Vagina (tissue), 2 donors: ENCODE results near the gene SOCS1. TPM values are rescaled to one million over a fixed set of nuclear protein-coding genes. Genes with fewer than 3 reads are reported as not detected.

ENCODE experiments used
- DNase-seq, 2 donors: peaks; one replicate each; pipeline ENCODE4 v3.0.0-alpha.2; 2017; ENCODE audit errors: extremely low spot score in 2 of 2
- H3K27ac ChIP-seq: fragments of 200-600 bp; sonication (generic); one replicate; pipeline ENCODE4 v1.5.1; 2019
- H3K27me3 ChIP-seq: fragments of 200-600 bp; sonication (generic); one replicate; pipeline ENCODE4 v1.5.1; 2019
- H3K36me3 ChIP-seq, 2 donors: fragments of 200-600 bp; sonication (generic); one replicate each; pipeline ENCODE4 v1.5.1; 2017 to 2019
- H3K4me1 ChIP-seq: fragments of 200-600 bp; sonication (generic); one replicate; pipeline ENCODE4 v1.5.1; 2019
- H3K4me3 ChIP-seq, 2 donors: fragments of 200-600 bp; sonication (generic); 1 replicate in 1 of 2; 2 replicates in 1 of 2; pipeline ENCODE4 v1.5.1; 2016 to 2019
- H3K9me3 ChIP-seq: fragments of 200-600 bp; sonication (generic); one replicate; pipeline ENCODE4 v1.5.1; 2019
- CTCF ChIP-seq, 3 experiments: fragments of 450-650 bp in 2 of 3; fragments of 200-600 bp in 1 of 3; sonication (generic) in 1 of 3; IDR thresholded peaks; one replicate each; pipeline ENCODE4 v1.5.1; 2017 to 2019; ENCODE audit warnings: antibody characterized with exemption in 3 of 3, mild to moderate bottlenecking in 2 of 3, moderate library complexity in 2 of 3
- POLR2A ChIP-seq, 2 donors: fragments of 450-650 bp; IDR thresholded peaks; one replicate each; pipeline ENCODE4 v1.6.1; 2017; ENCODE audit warnings: antibody characterized with exemption in 2 of 2, mild to moderate bottlenecking in 2 of 2, moderate library complexity in 2 of 2
- POLR2AphosphoS5 ChIP-seq, 2 donors: sonication (generic); formaldehyde crosslinking; IDR thresholded peaks; one replicate each; pipeline ENCODE4 v1.9.0; 2017; ENCODE audit warnings: antibody characterized with exemption in 2 of 2, mild to moderate bottlenecking in 2 of 2, low read depth in 1 of 2; ENCODE audit not compliant: insufficient read depth in 1 of 2
- intact Hi-C: fragments of 100-400 bp; cut with DNase I; formaldehyde crosslinking; loops from one replicate; pipeline ENCODE4 v1.15.1; 2023
- total RNA-seq: library from RNA; depleted of rRNA; stranded (reverse); fragments of >200 nt; gene quantifications from one replicate; pipeline ENCODE4 v1.2.3, GENCODE V29; 2016

SOCS1 gene
- 22.1 TPM for total RNA-seq

GRCh38 chr16:11255737-11256660 is at the start of gene SOCS1:
SOCS1 (minus strand) TSS chr16:11256204; CDS start chr16:11255478, 726 bp downstream.
- Histone ChIP-seq H3K9me3 (no peaks in the 10 kb centered on the region), H3K27ac (peak within 1 kb of the TSS; percentile 99), H3K27me3 (no peaks in the 10 kb centered on the region), H3K36me3 (no peaks in the 10 kb centered on the region), H3K4me3 (peak within 1 kb of the TSS; percentile 62 to 97), H3K4me1 (peaks cover 54% of the 10 kb centered on the region)
- TF ChIP-seq POLR2A (IDR thresholded peaks at IDR 0.05) (peak; percentile 53 to 98), POLR2AphosphoS5 (IDR thresholded peaks at IDR 0.05; ENCODE audit: insufficient read depth in 1 of 2, low read depth in 1 of 2) (peak; percentile 52 to 94), CTCF (IDR thresholded peaks at IDR 0.05) (peak; percentile 66 to 97 (median 72))
- DNase-seq: no peak
- intact Hi-C loops: loop anchor here (2.0 to 10.0 kb wide), 3 partner anchors 101 to 701 kb away; no protein-coding TSS in a partner anchor

DNA sequence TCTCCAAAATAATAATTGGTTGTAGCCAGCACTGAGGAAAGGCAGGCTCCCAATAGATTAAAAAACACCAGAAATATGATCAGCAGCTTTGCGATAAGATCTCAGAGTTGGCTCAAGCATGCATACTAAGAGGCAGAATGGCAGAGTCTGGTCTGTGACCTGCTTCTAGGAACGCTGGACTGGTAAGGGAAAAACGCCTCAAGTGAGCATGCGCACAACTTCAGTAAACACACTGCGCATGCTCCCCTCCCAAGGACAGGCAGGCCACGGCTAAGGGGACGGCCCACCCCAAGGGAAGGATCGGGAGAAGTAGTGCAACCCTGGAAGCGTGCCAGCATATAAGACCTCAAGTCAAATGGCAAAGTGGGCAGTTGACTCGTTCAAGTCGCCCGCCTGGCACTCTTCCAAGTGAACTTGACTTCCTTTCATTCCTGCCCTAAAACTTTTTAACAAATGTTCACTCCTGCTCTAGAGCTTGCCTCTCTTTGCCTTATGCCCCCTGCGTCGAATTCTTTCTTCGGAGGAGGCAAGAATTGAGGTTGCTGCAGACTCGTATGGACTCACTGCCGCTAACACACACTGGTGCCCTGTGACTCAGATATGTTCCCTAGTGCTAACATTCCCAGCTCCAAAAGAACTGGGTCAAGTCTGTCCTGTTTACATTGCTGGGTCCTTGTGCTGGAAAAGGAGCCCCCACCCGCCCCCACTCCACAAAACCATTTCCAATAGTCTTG is 47.6 kb upstream of the SOCS1 start:
- Histone ChIP-seq H3K27me3 (no peaks in the 10 kb centered on the region), H3K4me3 (no peak overlapping the region), H3K4me1 (no peaks in the 10 kb centered on the region), H3K27ac (no peak overlapping the region), H3K36me3 (no peaks in the 10 kb centered on the region), H3K9me3 (no peaks in the 10 kb centered on the region)
- intact Hi-C loops: no loop called here
- TF ChIP-seq POLR2A (IDR thresholded peaks at IDR 0.05) (no peak), CTCF (IDR thresholded peaks at IDR 0.05) (no peak), POLR2AphosphoS5 (IDR thresholded peaks at IDR 0.05; ENCODE audit: insufficient read depth in 1 of 2, low read depth in 1 of 2) (no peak)
- no peak for DNase-seq

- intact Hi-C loops: no loop called here
- H3K27ac ChIP-seq: no peak overlapping the region
- no peak for TF ChIP-seq POLR2AphosphoS5 (IDR thresholded peaks at IDR 0.05; ENCODE audit: insufficient read depth in 1 of 2, low read depth in 1 of 2)
- no peak for TF ChIP-seq CTCF (IDR thresholded peaks at IDR 0.05)
- TF ChIP-seq POLR2A (IDR thresholded peaks at IDR 0.05): no peak
- no peaks in the 10 kb centered on the region for H3K27me3 ChIP-seq
- H3K36me3 ChIP-seq: no peaks in the 10 kb centered on the region
- no peaks in the 10 kb centered on the region for H3K9me3 ChIP-seq
- H3K4me1 ChIP-seq: peaks cover 3% of the 10 kb centered on the region
- no peak overlapping the region for H3K4me3 ChIP-seq
- DNase-seq: no peak
Measured at GRCh38 chr16:11302977-11303376, 47.0 kb upstream of the SOCS1 start.

- Histone ChIP-seq H3K4me1 (peaks cover 14% of the 10 kb centered on the region), H3K36me3 (no peaks in the 10 kb centered on the region), H3K27ac (no peak overlapping the region), H3K27me3 (no peaks in the 10 kb centered on the region), H3K4me3 (no peak overlapping the region), H3K9me3 (no peaks in the 10 kb centered on the region)
- intact Hi-C loops: no loop called here
- TF ChIP-seq CTCF (IDR thresholded peaks at IDR 0.05) (no peak), POLR2AphosphoS5 (IDR thresholded peaks at IDR 0.05; ENCODE audit: insufficient read depth in 1 of 2, low read depth in 1 of 2) (no peak)
- no peak for DNase-seq
Measured at GRCh38 chr16:11301645-11302501, 45.9 kb upstream of the SOCS1 start.
